Breast epithelium (tissue), 3 donors: ENCODE data around the gene PUSL1.
"Not testable (repeated sequence)": the region's sequence is repeated elsewhere in the genome, so short reads cannot be mapped to it uniquely, and the experiment has no call there.

Experiments
- POLR2A ChIP-seq: fragments of 450-650 bp; IDR thresholded peaks from one replicate; pipeline ENCODE4 v1.6.1; 2016; ENCODE audit warnings: antibody characterized with exemption, mild to moderate bottlenecking, moderate library complexity
- TF ChIP-seq, protein P1 (sequence below), 3 donors: fragments of 450-650 bp; IDR thresholded peaks; one replicate each; pipeline ENCODE4 v1.5.1; 2016 to 2017; ENCODE audit warnings: antibody characterized with exemption in 3 of 3, mild to moderate bottlenecking in 3 of 3, moderate library complexity in 3 of 3

- TF ChIP-seq, protein P1, sequence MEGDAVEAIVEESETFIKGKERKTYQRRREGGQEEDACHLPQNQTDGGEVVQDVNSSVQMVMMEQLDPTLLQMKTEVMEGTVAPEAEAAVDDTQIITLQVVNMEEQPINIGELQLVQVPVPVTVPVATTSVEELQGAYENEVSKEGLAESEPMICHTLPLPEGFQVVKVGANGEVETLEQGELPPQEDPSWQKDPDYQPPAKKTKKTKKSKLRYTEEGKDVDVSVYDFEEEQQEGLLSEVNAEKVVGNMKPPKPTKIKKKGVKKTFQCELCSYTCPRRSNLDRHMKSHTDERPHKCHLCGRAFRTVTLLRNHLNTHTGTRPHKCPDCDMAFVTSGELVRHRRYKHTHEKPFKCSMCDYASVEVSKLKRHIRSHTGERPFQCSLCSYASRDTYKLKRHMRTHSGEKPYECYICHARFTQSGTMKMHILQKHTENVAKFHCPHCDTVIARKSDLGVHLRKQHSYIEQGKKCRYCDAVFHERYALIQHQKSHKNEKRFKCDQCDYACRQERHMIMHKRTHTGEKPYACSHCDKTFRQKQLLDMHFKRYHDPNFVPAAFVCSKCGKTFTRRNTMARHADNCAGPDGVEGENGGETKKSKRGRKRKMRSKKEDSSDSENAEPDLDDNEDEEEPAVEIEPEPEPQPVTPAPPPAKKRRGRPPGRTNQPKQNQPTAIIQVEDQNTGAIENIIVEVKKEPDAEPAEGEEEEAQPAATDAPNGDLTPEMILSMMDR (IDR thresholded peaks at IDR 0.05) = not testable (repeated sequence)
- TF ChIP-seq POLR2A = not testable (repeated sequence)
These were observed 7.8 kb downstream of the PUSL1 start for GRCh38 chr1:1316199-1316598.
